H9 (cell line): ENCODE data around the gene TMEM63B. TPM values are rescaled to one million over a fixed set of nuclear protein-coding genes. Genes with fewer than 3 reads are reported as not detected.

ENCODE experiments used
- DNase-seq: peaks from one replicate; pipeline ENCODE4 v3.0.0-alpha.2; 2017
- H2AFZ ChIP-seq: one replicate; pipeline ENCODE4 v1.6.1; 2013; ENCODE audit warnings: mild to moderate bottlenecking, low read length, control low read depth, moderate library complexity
- H2AK5ac ChIP-seq: 2 replicates; pipeline ENCODE4 v1.6.1; 2013; ENCODE audit warnings: low read length, control low read depth, mixed read lengths; ENCODE audit not compliant: insufficient read length
- H2BK120ac ChIP-seq: one replicate; pipeline ENCODE4 v1.6.1; 2013; ENCODE audit warnings: low read depth, mild to moderate bottlenecking, low read length, control low read depth, inconsistent platforms; ENCODE audit not compliant: poor library complexity, severe bottlenecking
- H2BK12ac ChIP-seq: 2 replicates; pipeline ENCODE4 v1.6.1; 2013; ENCODE audit warnings: low read length, control low read depth, mixed read lengths, low read depth; ENCODE audit not compliant: insufficient read length
- H2BK15ac ChIP-seq: 2 replicates; pipeline ENCODE4 v1.6.1; 2013; ENCODE audit warnings: low read depth, low read length, control low read depth
- H2BK20ac ChIP-seq: one replicate; pipeline ENCODE4 v1.6.1; 2013; ENCODE audit warnings: low read depth, mild to moderate bottlenecking, low read length, control low read depth, inconsistent platforms; ENCODE audit not compliant: poor library complexity, severe bottlenecking
- H2BK5ac ChIP-seq: 2 replicates; pipeline ENCODE4 v1.6.1; 2013; ENCODE audit warnings: low read length, control low read depth, mixed read lengths; ENCODE audit not compliant: insufficient read length
- H3K14ac ChIP-seq: 2 replicates; pipeline ENCODE4 v1.6.1; 2013; ENCODE audit warnings: low read length, control low read depth; ENCODE audit not compliant: insufficient read depth
- H3K18ac ChIP-seq: 2 replicates; pipeline ENCODE4 v1.6.1; 2013; ENCODE audit warnings: low read depth, mild to moderate bottlenecking, mixed read lengths, low read length, control low read depth; ENCODE audit not compliant: insufficient read length
- H3K23ac ChIP-seq: 2 replicates; pipeline ENCODE4 v1.6.1; 2013; ENCODE audit warnings: low read length, control low read depth, mixed read lengths, low read depth; ENCODE audit not compliant: insufficient read length
- H3K23me2 ChIP-seq: 2 replicates; pipeline ENCODE4 v1.6.1; 2013; ENCODE audit warnings: low read depth, mild to moderate bottlenecking, mixed read lengths, low read length, control low read depth; ENCODE audit not compliant: insufficient read length, poor library complexity, severe bottlenecking
- H3K27ac ChIP-seq: 2 replicates; pipeline ENCODE4 v1.5.1; 2013; ENCODE audit warnings: low read length, control low read depth, mixed read lengths, low read depth; ENCODE audit not compliant: insufficient read length
- H3K27me3 ChIP-seq: 2 replicates; pipeline ENCODE4 v1.6.1; 2013; ENCODE audit warnings: low read length, control low read depth, inconsistent platforms; ENCODE audit not compliant: insufficient read depth
- H3K4ac ChIP-seq: 2 replicates; pipeline ENCODE4 v1.6.1; 2013; ENCODE audit warnings: low read depth, mild to moderate bottlenecking, control low read depth, inconsistent platforms, low read length, moderate library complexity
- H3K4me1 ChIP-seq: 2 replicates; pipeline ENCODE4 v1.6.1; 2013; ENCODE audit warnings: low read length, control low read depth, inconsistent platforms; ENCODE audit not compliant: insufficient read depth
- H3K4me2 ChIP-seq: 2 replicates; pipeline ENCODE4 v1.6.1; 2013; ENCODE audit warnings: low read length, control low read depth, mixed read lengths; ENCODE audit not compliant: insufficient read length, insufficient read depth
- H3K56ac ChIP-seq: 2 replicates; pipeline ENCODE4 v1.6.1; 2013; ENCODE audit warnings: low read depth, mild to moderate bottlenecking, mixed read lengths, low read length, control low read depth; ENCODE audit not compliant: insufficient read length
- H3K79me1 ChIP-seq: 2 replicates; pipeline ENCODE4 v1.6.1; 2013; ENCODE audit warnings: low read depth, mild to moderate bottlenecking, moderate library complexity, low read length, control low read depth, inconsistent platforms; ENCODE audit not compliant: insufficient read depth, poor library complexity, severe bottlenecking
- H3K79me2 ChIP-seq: 2 replicates; pipeline ENCODE4 v1.6.1; 2013; ENCODE audit warnings: low read length, control low read depth, inconsistent platforms; ENCODE audit not compliant: insufficient read depth
- H3K9ac ChIP-seq: 2 replicates; pipeline ENCODE4 v1.6.1; 2013; ENCODE audit warnings: low read length, control low read depth, mixed read lengths; ENCODE audit not compliant: insufficient read length; ENCODE audit errors: extremely low read depth
- H3K9me3 ChIP-seq: one replicate; pipeline ENCODE4 v1.6.1; 2013; ENCODE audit warnings: low read depth, low read length, inconsistent platforms; ENCODE audit not compliant: control insufficient read depth
- H3T11ph ChIP-seq: one replicate; pipeline ENCODE4 v1.6.1; 2013; ENCODE audit warnings: mild to moderate bottlenecking, low read length, control low read depth, inconsistent platforms
- H4K20me1 ChIP-seq: one replicate; pipeline ENCODE4 v1.6.1; 2013; ENCODE audit not compliant: control insufficient read depth, insufficient read length, insufficient read depth
- H4K5ac ChIP-seq: 2 replicates; pipeline ENCODE4 v1.6.1; 2013; ENCODE audit warnings: low read depth, mild to moderate bottlenecking, mixed read lengths, low read length, control low read depth; ENCODE audit not compliant: insufficient read length
- H4K8ac ChIP-seq: replicated peaks from 2 replicates; pipeline ENCODE4 v1.6.1; 2013; ENCODE audit warnings: low read length, control low read depth, mixed read lengths, low read depth; ENCODE audit not compliant: insufficient read length
- H4K91ac ChIP-seq: 2 replicates; pipeline ENCODE4 v1.6.1; 2013; ENCODE audit warnings: low read depth, mild to moderate bottlenecking, moderate library complexity, mixed read lengths, low read length, control low read depth; ENCODE audit not compliant: insufficient read length
- H3K27ac Mint-ChIP-seq, 3 experiments: 2 replicates in 2 of 3; 3 replicates in 1 of 3; pipeline ENCODE4 v1.8.0; 2020 to 2021; ENCODE audit warnings: mixed read lengths in 3 of 3, mild to moderate bottlenecking in 1 of 3, moderate library complexity in 1 of 3
- H3K27me3 Mint-ChIP-seq: 2 replicates; pipeline ENCODE4 v1.8.0; 2021; ENCODE audit warnings: low read depth, mild to moderate bottlenecking, moderate library complexity, mixed read lengths
- H3K36me3 Mint-ChIP-seq, 3 experiments: 2 replicates in 2 of 3; 3 replicates in 1 of 3; pipeline ENCODE4 v1.8.0; 2020 to 2021; ENCODE audit warnings: low read depth in 3 of 3, mixed read lengths in 3 of 3; ENCODE audit not compliant: insufficient read depth in 1 of 3
- H3K4me1 Mint-ChIP-seq, 2 experiments: 2 replicates each; pipeline ENCODE4 v1.8.0; 2020; ENCODE audit warnings: mixed read lengths in 2 of 2
- H3K4me3 Mint-ChIP-seq, 2 experiments: 2 replicates in 1 of 2; 3 replicates in 1 of 2; pipeline ENCODE4 v1.8.0; 2020 to 2021; ENCODE audit warnings: mild to moderate bottlenecking in 2 of 2, mixed read lengths in 2 of 2, moderate library complexity in 1 of 2
- H3K9me3 Mint-ChIP-seq, 2 experiments: 2 replicates in 1 of 2; 3 replicates in 1 of 2; pipeline ENCODE4 v1.8.0; 2020; ENCODE audit warnings: mild to moderate bottlenecking in 2 of 2, mixed read lengths in 2 of 2, moderate library complexity in 1 of 2
- CTCF ChIP-seq: fragments of 200-600 bp; sonication (generic); conservative IDR thresholded peaks from 3 replicates; pipeline ENCODE4 v1.8.0; 2021; ENCODE audit warnings: antibody characterized with exemption, mild to moderate bottlenecking
- WGBS: extraction: QIAGEN DNeasy Blood & Tissue Kit; methylation state at CpG from one replicate; pipeline ENCODE4 v1.1.7; 2013; ENCODE audit warnings: missing lambda C conversion rate, low lambda C conversion rate, mixed read lengths; ENCODE audit not compliant: insufficient read length; ENCODE audit errors: extremely low coverage; 5-methylcytosine and 5-hydroxymethylcytosine counted together
- total RNA-seq: library from RNA; stranded (reverse); gene quantifications from 2 replicates; pipeline ENCODE4 v1.2.1, GENCODE V29; 2021

Gene TMEM63B
- total RNA-seq, 1 experiment from 2014 or later, result 56.3 TPM

GRCh38 chr6:44093750-44094402 lies 33.5 kb upstream of the TMEM63B start:
- Histone ChIP-seq H4K20me1 (no peaks in the 10 kb centered on the region), H2BK15ac (no peak overlapping the region)
- no peaks in the 10 kb centered on the region; a peak in 1 of 5 replicates for H3K9me3 Mint-ChIP-seq

More at GRCh38 chr6:44093750-44094402, 33.5 kb upstream of the TMEM63B start:
- no peak overlapping the region for H3K4ac ChIP-seq
- no peak overlapping the region for H3K23ac ChIP-seq
- no peak overlapping the region for H2BK12ac ChIP-seq
- H2AK5ac ChIP-seq, result no peak overlapping the region
- peaks cover 0 to 5% of the 10 kb centered on the region in 2 experiments; a peak in 2 of 4 replicates for H3K4me1 Mint-ChIP-seq
- H4K5ac ChIP-seq, result no peak overlapping the region
- H3K18ac ChIP-seq, result no peak overlapping the region
- no peaks in the 10 kb centered on the region for H3K79me2 ChIP-seq
- no peak overlapping the region for H2BK120ac ChIP-seq
- H2BK5ac ChIP-seq, result no peak overlapping the region
- H3K36me3 Mint-ChIP-seq, result peaks cover 6 to 25% (median 9%) of the 10 kb centered on the region in 3 experiments; a peak in 6 of 7 replicates
- no peak overlapping the region for H4K8ac ChIP-seq
- H2BK20ac ChIP-seq, result no peak overlapping the region
- TF ChIP-seq CTCF, result no peak
- no peak overlapping the region for H3K27ac ChIP-seq
- no peak overlapping the region for H2AFZ ChIP-seq
- H3K14ac ChIP-seq, result no peak overlapping the region
- H3K9ac ChIP-seq, result no peak overlapping the region
- H3T11ph ChIP-seq, result no peak overlapping the region
- H3K23me2 ChIP-seq, result no peaks in the 10 kb centered on the region
- no peak for DNase-seq
- H3K27ac Mint-ChIP-seq, result no peak overlapping the region
- no peak overlapping the region for H3K4me3 Mint-ChIP-seq
- no peaks in the 10 kb centered on the region for H3K79me1 ChIP-seq
- H3K27me3 Mint-ChIP-seq, result no peaks in the 10 kb centered on the region
- no peaks in the 10 kb centered on the region for H3K4me1 ChIP-seq
- H4K91ac ChIP-seq, result no peak overlapping the region
- no peaks in the 10 kb centered on the region for H3K9me3 ChIP-seq
- no peak overlapping the region for H3K56ac ChIP-seq
- no peak overlapping the region for H3K4me2 ChIP-seq
- H3K27me3 ChIP-seq, result no peaks in the 10 kb centered on the region
- WGBS, result no CpG with 5 or more reads among the region's 6 CpGs
